ENCODE results near the gene MAZ. TPM values are rescaled to one million over a fixed set of nuclear protein-coding genes. Genes with fewer than 3 reads are reported as not detected.
"Not testable (repeated sequence)": the region's sequence is repeated elsewhere in the genome, so short reads cannot be mapped to it uniquely, and the experiment has no call there.

MAZ gene
- polyA plus RNA-seq, 1 donor from 2014 or later, result 147 TPM

DNA sequence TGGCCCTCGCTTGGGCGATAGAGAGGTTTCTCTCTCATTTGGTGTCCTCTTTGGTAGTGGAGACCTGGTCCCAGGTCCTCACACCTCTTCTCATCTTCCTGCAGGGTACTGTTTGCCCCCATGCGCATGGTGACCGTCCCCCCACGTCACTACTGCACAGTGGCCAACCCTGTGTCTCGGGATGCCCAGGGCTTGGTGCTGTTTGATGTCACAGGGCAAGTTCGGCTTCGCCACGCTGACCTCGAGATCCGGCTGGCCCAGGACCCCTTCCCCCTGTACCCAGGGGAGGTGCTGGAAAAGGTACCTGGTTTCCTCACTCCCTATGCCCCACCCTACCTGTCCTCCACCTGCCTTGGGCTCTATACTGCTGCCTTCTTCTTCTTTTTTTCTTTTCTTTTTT is 24.4 kb downstream of the MAZ start:
- Histone ChIP-seq H3K9ac (ENCODE audit: low read length) (no peak overlapping the region), H3K79me2 (replicated peaks; ENCODE audit: insufficient read depth, low read length) (no peaks in the 10 kb centered on the region), H3K9me2 (ENCODE audit: insufficient read depth, low read length) (no peaks in the 10 kb centered on the region), H3K36me3 (ENCODE audit: insufficient read depth, low read length) (no peaks in the 10 kb centered on the region), H4K20me1 (ENCODE audit: insufficient read depth) (no peaks in the 10 kb centered on the region), H3F3A (ENCODE audit: insufficient read depth, low read length, poor library complexity, severe bottlenecking) (no peaks in the 10 kb centered on the region), H3K9me3 (ENCODE audit: low read length) (no peaks in the 10 kb centered on the region), H3K4me2 (ENCODE audit: low read length) (no peak overlapping the region), H2AFZ (ENCODE audit: low read depth, low read length) (no peak overlapping the region), H3K27me3 (ENCODE audit: insufficient read depth, low read depth, low read length) (no peaks in the 10 kb centered on the region), H3K4me3 (ENCODE audit: low read length) (no peak overlapping the region), H3K27ac (ENCODE audit: low read length) (no peak overlapping the region)
- TF ChIP-seq, protein P1, sequence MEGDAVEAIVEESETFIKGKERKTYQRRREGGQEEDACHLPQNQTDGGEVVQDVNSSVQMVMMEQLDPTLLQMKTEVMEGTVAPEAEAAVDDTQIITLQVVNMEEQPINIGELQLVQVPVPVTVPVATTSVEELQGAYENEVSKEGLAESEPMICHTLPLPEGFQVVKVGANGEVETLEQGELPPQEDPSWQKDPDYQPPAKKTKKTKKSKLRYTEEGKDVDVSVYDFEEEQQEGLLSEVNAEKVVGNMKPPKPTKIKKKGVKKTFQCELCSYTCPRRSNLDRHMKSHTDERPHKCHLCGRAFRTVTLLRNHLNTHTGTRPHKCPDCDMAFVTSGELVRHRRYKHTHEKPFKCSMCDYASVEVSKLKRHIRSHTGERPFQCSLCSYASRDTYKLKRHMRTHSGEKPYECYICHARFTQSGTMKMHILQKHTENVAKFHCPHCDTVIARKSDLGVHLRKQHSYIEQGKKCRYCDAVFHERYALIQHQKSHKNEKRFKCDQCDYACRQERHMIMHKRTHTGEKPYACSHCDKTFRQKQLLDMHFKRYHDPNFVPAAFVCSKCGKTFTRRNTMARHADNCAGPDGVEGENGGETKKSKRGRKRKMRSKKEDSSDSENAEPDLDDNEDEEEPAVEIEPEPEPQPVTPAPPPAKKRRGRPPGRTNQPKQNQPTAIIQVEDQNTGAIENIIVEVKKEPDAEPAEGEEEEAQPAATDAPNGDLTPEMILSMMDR (IDR thresholded peaks at IDR 0.05; ENCODE audit: poor library complexity, severe bottlenecking), result no peak
- no peak for TF ChIP-seq EP300 (conservative IDR thresholded peaks at IDR 0.05; ENCODE audit: poor library complexity, severe bottlenecking)
- TF ChIP-seq MXI1 (conservative IDR thresholded peaks at IDR 0.05; ENCODE audit: poor library complexity, severe bottlenecking), result no peak
- no peak for TF ChIP-seq RAD21 (conservative IDR thresholded peaks at IDR 0.05)
- TF ChIP-seq SMC3 (conservative IDR thresholded peaks at IDR 0.05; ENCODE audit: poor library complexity), result no peak
- TF ChIP-seq TAF1 (IDR thresholded peaks at IDR 0.05; ENCODE audit: low read depth), result no peak
- TF ChIP-seq, protein P2, sequence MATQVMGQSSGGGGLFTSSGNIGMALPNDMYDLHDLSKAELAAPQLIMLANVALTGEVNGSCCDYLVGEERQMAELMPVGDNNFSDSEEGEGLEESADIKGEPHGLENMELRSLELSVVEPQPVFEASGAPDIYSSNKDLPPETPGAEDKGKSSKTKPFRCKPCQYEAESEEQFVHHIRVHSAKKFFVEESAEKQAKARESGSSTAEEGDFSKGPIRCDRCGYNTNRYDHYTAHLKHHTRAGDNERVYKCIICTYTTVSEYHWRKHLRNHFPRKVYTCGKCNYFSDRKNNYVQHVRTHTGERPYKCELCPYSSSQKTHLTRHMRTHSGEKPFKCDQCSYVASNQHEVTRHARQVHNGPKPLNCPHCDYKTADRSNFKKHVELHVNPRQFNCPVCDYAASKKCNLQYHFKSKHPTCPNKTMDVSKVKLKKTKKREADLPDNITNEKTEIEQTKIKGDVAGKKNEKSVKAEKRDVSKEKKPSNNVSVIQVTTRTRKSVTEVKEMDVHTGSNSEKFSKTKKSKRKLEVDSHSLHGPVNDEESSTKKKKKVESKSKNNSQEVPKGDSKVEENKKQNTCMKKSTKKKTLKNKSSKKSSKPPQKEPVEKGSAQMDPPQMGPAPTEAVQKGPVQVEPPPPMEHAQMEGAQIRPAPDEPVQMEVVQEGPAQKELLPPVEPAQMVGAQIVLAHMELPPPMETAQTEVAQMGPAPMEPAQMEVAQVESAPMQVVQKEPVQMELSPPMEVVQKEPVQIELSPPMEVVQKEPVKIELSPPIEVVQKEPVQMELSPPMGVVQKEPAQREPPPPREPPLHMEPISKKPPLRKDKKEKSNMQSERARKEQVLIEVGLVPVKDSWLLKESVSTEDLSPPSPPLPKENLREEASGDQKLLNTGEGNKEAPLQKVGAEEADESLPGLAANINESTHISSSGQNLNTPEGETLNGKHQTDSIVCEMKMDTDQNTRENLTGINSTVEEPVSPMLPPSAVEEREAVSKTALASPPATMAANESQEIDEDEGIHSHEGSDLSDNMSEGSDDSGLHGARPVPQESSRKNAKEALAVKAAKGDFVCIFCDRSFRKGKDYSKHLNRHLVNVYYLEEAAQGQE (IDR thresholded peaks at IDR 0.05; ENCODE audit: borderline replicate concordance), result no peak
- TF ChIP-seq POLR2AphosphoS5 (IDR thresholded peaks at IDR 0.05), result no peak
- no peak for TF ChIP-seq EZH2 (IDR thresholded peaks at IDR 0.05; ENCODE audit: borderline replicate concordance, insufficient read depth, low read length, poor library complexity, severe bottlenecking)

- H3K9me3 ChIP-seq (ENCODE audit: low read length), result no peaks in the 10 kb centered on the region
- H4K20me1 ChIP-seq (ENCODE audit: insufficient read depth), result no peaks in the 10 kb centered on the region
- no peak overlapping the region for H3K4me3 ChIP-seq (ENCODE audit: low read length)
- no peak overlapping the region for H3K9ac ChIP-seq (ENCODE audit: low read length)
- TF ChIP-seq POLR2AphosphoS5 (IDR thresholded peaks at IDR 0.05), result no peak
- no peak for TF ChIP-seq RAD21 (conservative IDR thresholded peaks at IDR 0.05)
- no peaks in the 10 kb centered on the region for H3K9me2 ChIP-seq (ENCODE audit: insufficient read depth, low read length)
- no peaks in the 10 kb centered on the region for H3F3A ChIP-seq (ENCODE audit: insufficient read depth, low read length, poor library complexity, severe bottlenecking)
- no peak overlapping the region for H3K27ac ChIP-seq (ENCODE audit: low read length)
- H3K4me2 ChIP-seq (ENCODE audit: low read length), result no peak overlapping the region
- no peaks in the 10 kb centered on the region for H3K36me3 ChIP-seq (ENCODE audit: insufficient read depth, low read length)
- no peaks in the 10 kb centered on the region for H3K79me2 ChIP-seq (replicated peaks; ENCODE audit: insufficient read depth, low read length)
- H3K27me3 ChIP-seq (ENCODE audit: insufficient read depth, low read depth, low read length), result no peaks in the 10 kb centered on the region
- no peak overlapping the region for H2AFZ ChIP-seq (ENCODE audit: low read depth, low read length)
These were observed 25.2 kb downstream of the MAZ start for GRCh38 chr16:29831490-29831889.

GRCh38 chr16:29833219-29833618 is 26.9 kb downstream of the MAZ start:
- not testable (repeated sequence) for H3K79me2 ChIP-seq (replicated peaks; ENCODE audit: insufficient read depth, low read length); H3K9me3 ChIP-seq (ENCODE audit: low read length); H3K9ac ChIP-seq (ENCODE audit: low read length)

More at GRCh38 chr16:29833219-29833618, 26.9 kb downstream of the MAZ start:
- H3F3A ChIP-seq (ENCODE audit: insufficient read depth, low read length, poor library complexity, severe bottlenecking); H3K4me3 ChIP-seq (ENCODE audit: low read length); H3K9me2 ChIP-seq (ENCODE audit: insufficient read depth, low read length); H3K27me3 ChIP-seq (ENCODE audit: insufficient read depth, low read depth, low read length); H3K27ac ChIP-seq (ENCODE audit: low read length); H4K20me1 ChIP-seq (ENCODE audit: insufficient read depth); H3K36me3 ChIP-seq (ENCODE audit: insufficient read depth, low read length); H3K4me2 ChIP-seq (ENCODE audit: low read length); H2AFZ ChIP-seq (ENCODE audit: low read depth, low read length): not testable (repeated sequence)
